Measurements from ENCODE around the gene PTPRN2. TPM values are rescaled to one million over a fixed set of nuclear protein-coding genes. Genes with fewer than 3 reads are reported as not detected.

Gene PTPRN2
- polyA plus RNA-seq, 1 of the 3 experiments (the other 2 are of a cell fraction) = 4.0 TPM

GRCh38 chr7:157928171-157928794 is 659.3 kb downstream of the PTPRN2 start:
- H3K4me2 ChIP-seq = no peak overlapping the region
- no peak overlapping the region for H3K27ac ChIP-seq (ENCODE audit: low read depth in 2 of 2, low read length in 1 of 2)
- no peak overlapping the region for H2AFZ ChIP-seq (ENCODE audit: low read depth)
- H3K36me3 ChIP-seq (replicated peaks in 1 of 2; ENCODE audit: control insufficient read depth in 1 of 2, insufficient read depth in 2 of 2, low read length in 1 of 2) = no peaks in the 10 kb centered on the region
- WGBS (ENCODE audit: low lambda C conversion rate) = 34% methylated on average over 10 of the region's 12 CpGs
- H3K4me1 ChIP-seq (ENCODE audit: control insufficient read depth in 1 of 2, insufficient read depth in 2 of 2, low read depth in 1 of 2, low read length in 1 of 2) = peaks cover 0 to 11% of the 10 kb centered on the region in 2 experiments; a peak in 1 of 4 replicates
- ChIA-PET POLR2A (no interaction called here), CTCF (no interaction called here)
- H3K9ac ChIP-seq = no peak overlapping the region
- TF ChIP-seq USF2 (IDR thresholded peaks at IDR 0.05; ENCODE audit: borderline replicate concordance, low read depth, low read length) = no peak
- TF ChIP-seq POLR2AphosphoS5 (IDR thresholded peaks at IDR 0.05; ENCODE audit: low read depth, low read length) = no peak
- no peak for TF ChIP-seq RFX5 (IDR thresholded peaks at IDR 0.05; ENCODE audit: low read length)
- TF ChIP-seq JUND (IDR thresholded peaks at IDR 0.05) = no peak
- TF ChIP-seq IRF3 (IDR thresholded peaks at IDR 0.05; ENCODE audit: low read depth, low read length) = no peak
- TF ChIP-seq MEF2A (IDR thresholded peaks at IDR 0.05; ENCODE audit: borderline replicate concordance, low read depth) = no peak
- TF ChIP-seq PBX3 (IDR thresholded peaks at IDR 0.05) = no peak
- TF ChIP-seq TAF1 (IDR thresholded peaks at IDR 0.05; ENCODE audit: borderline replicate concordance, low read depth, low read length) = no peak
- no peak for TF ChIP-seq SMC3 (IDR thresholded peaks at IDR 0.05; ENCODE audit: low read depth, low read length)
- no peak for TF ChIP-seq RXRA (IDR thresholded peaks at IDR 0.05; ENCODE audit: borderline replicate concordance, low read depth)
- TF ChIP-seq EP300 (IDR thresholded peaks at IDR 0.05; ENCODE audit: borderline replicate concordance in 1 of 2, low read depth in 1 of 2, low read length in 1 of 2) = no peak
- no peak for TF ChIP-seq CHD2 (IDR thresholded peaks at IDR 0.05; ENCODE audit: low read length, partially characterized antibody)
- no peaks in the 10 kb centered on the region for H3K79me2 ChIP-seq (ENCODE audit: insufficient read depth)
- no peaks in the 10 kb centered on the region for H3K9me2 ChIP-seq
- H3K9me3 ChIP-seq = no peaks in the 10 kb centered on the region
- peaks cover 15% of the 10 kb centered on the region for H3F3A ChIP-seq (replicated peaks; ENCODE audit: insufficient read depth)
- DNase-seq = no peak
- H4K20me1 ChIP-seq (ENCODE audit: insufficient read depth) = no peaks in the 10 kb centered on the region
- H3K4me3 ChIP-seq (ENCODE audit: low read depth in 2 of 2, low read length in 1 of 2) = no peak overlapping the region
- H3K27me3 ChIP-seq (ENCODE audit: insufficient read depth) = no peaks in the 10 kb centered on the region

GRCh38 chr7:157927313-157927925 is 660.2 kb downstream of the PTPRN2 start:
- no peak overlapping the region for H3K27ac ChIP-seq (ENCODE audit: low read depth in 2 of 2, low read length in 1 of 2)
- WGBS (ENCODE audit: low lambda C conversion rate) = 21% methylated on average over 7 of the region's 14 CpGs
- TF ChIP-seq YY1 (IDR thresholded peaks at IDR 0.05; ENCODE audit: low read depth) (no peak), REST (IDR thresholded peaks at IDR 0.05; ENCODE audit: low read depth, low read length) (no peak), MXI1 (IDR thresholded peaks at IDR 0.05; ENCODE audit: low read depth, low read length) (no peak), FOSL2 (IDR thresholded peaks at IDR 0.05; ENCODE audit: borderline replicate concordance, low read depth) (no peak), JUND (IDR thresholded peaks at IDR 0.05) (no peak), NFIC (IDR thresholded peaks at IDR 0.05; ENCODE audit: borderline replicate concordance) (no peak), MAX (IDR thresholded peaks at IDR 0.05; ENCODE audit: low read depth) (no peak), RAD21 (IDR thresholded peaks at IDR 0.05; ENCODE audit: low read length) (no peak), GATA2 (CRISPR knock-in tag; IDR thresholded peaks at IDR 0.05) (no peak), ELF1 (IDR thresholded peaks at IDR 0.05) (no peak)

More at GRCh38 chr7:157927313-157927925, 660.2 kb downstream of the PTPRN2 start:
- H2AFZ ChIP-seq (ENCODE audit: low read depth) = no peak overlapping the region
- no peaks in the 10 kb centered on the region for H3K79me2 ChIP-seq (ENCODE audit: insufficient read depth)
- ChIA-PET CTCF (no interaction called here), POLR2A (no interaction called here)
- H3K9me3 ChIP-seq = no peaks in the 10 kb centered on the region
- no peaks in the 10 kb centered on the region for H3K36me3 ChIP-seq (replicated peaks in 1 of 2; ENCODE audit: control insufficient read depth in 1 of 2, insufficient read depth in 2 of 2, low read length in 1 of 2)
- H3K4me1 ChIP-seq (ENCODE audit: control insufficient read depth in 1 of 2, insufficient read depth in 2 of 2, low read depth in 1 of 2, low read length in 1 of 2) = peaks cover 0 to 11% of the 10 kb centered on the region in 2 experiments; a peak in 1 of 4 replicates
- H3K4me3 ChIP-seq (ENCODE audit: low read depth in 2 of 2, low read length in 1 of 2) = no peak overlapping the region
- H4K20me1 ChIP-seq (ENCODE audit: insufficient read depth) = no peaks in the 10 kb centered on the region
- no peak overlapping the region for H3K4me2 ChIP-seq
- H3K9ac ChIP-seq = no peak overlapping the region
- H3K9me2 ChIP-seq = no peaks in the 10 kb centered on the region
- peaks cover 6% of the 10 kb centered on the region for H3F3A ChIP-seq (replicated peaks; ENCODE audit: insufficient read depth)
- DNase-seq = no peak
- H3K27me3 ChIP-seq (ENCODE audit: insufficient read depth) = no peaks in the 10 kb centered on the region
